H9 (cell line): ENCODE data around the gene CROCC. TPM values are rescaled to one million over a fixed set of nuclear protein-coding genes. Genes with fewer than 3 reads are reported as not detected.
"Not testable (repeated sequence)": the region's sequence is repeated elsewhere in the genome, so short reads cannot be mapped to it uniquely, and the experiment has no call there.

Source experiments
- DNase-seq: peaks from one replicate; pipeline ENCODE4 v3.0.0-alpha.2; 2017
- H2AFZ ChIP-seq: one replicate; pipeline ENCODE4 v1.6.1; 2013; ENCODE audit warnings: mild to moderate bottlenecking, low read length, control low read depth, moderate library complexity
- H2AK5ac ChIP-seq: 2 replicates; pipeline ENCODE4 v1.6.1; 2013; ENCODE audit warnings: low read length, control low read depth, mixed read lengths; ENCODE audit not compliant: insufficient read length
- H2BK120ac ChIP-seq: one replicate; pipeline ENCODE4 v1.6.1; 2013; ENCODE audit warnings: low read depth, mild to moderate bottlenecking, low read length, control low read depth, inconsistent platforms; ENCODE audit not compliant: poor library complexity, severe bottlenecking
- H2BK12ac ChIP-seq: 2 replicates; pipeline ENCODE4 v1.6.1; 2013; ENCODE audit warnings: low read length, control low read depth, mixed read lengths, low read depth; ENCODE audit not compliant: insufficient read length
- H2BK15ac ChIP-seq: 2 replicates; pipeline ENCODE4 v1.6.1; 2013; ENCODE audit warnings: low read depth, low read length, control low read depth
- H2BK20ac ChIP-seq: one replicate; pipeline ENCODE4 v1.6.1; 2013; ENCODE audit warnings: low read depth, mild to moderate bottlenecking, low read length, control low read depth, inconsistent platforms; ENCODE audit not compliant: poor library complexity, severe bottlenecking
- H2BK5ac ChIP-seq: 2 replicates; pipeline ENCODE4 v1.6.1; 2013; ENCODE audit warnings: low read length, control low read depth, mixed read lengths; ENCODE audit not compliant: insufficient read length
- H3K14ac ChIP-seq: 2 replicates; pipeline ENCODE4 v1.6.1; 2013; ENCODE audit warnings: low read length, control low read depth; ENCODE audit not compliant: insufficient read depth
- H3K18ac ChIP-seq: 2 replicates; pipeline ENCODE4 v1.6.1; 2013; ENCODE audit warnings: low read depth, mild to moderate bottlenecking, mixed read lengths, low read length, control low read depth; ENCODE audit not compliant: insufficient read length
- H3K23ac ChIP-seq: 2 replicates; pipeline ENCODE4 v1.6.1; 2013; ENCODE audit warnings: low read length, control low read depth, mixed read lengths, low read depth; ENCODE audit not compliant: insufficient read length
- H3K23me2 ChIP-seq: 2 replicates; pipeline ENCODE4 v1.6.1; 2013; ENCODE audit warnings: low read depth, mild to moderate bottlenecking, mixed read lengths, low read length, control low read depth; ENCODE audit not compliant: insufficient read length, poor library complexity, severe bottlenecking
- H3K27ac ChIP-seq: 2 replicates; pipeline ENCODE4 v1.5.1; 2013; ENCODE audit warnings: low read length, control low read depth, mixed read lengths, low read depth; ENCODE audit not compliant: insufficient read length
- H3K27me3 ChIP-seq: 2 replicates; pipeline ENCODE4 v1.6.1; 2013; ENCODE audit warnings: low read length, control low read depth, inconsistent platforms; ENCODE audit not compliant: insufficient read depth
- H3K4ac ChIP-seq: 2 replicates; pipeline ENCODE4 v1.6.1; 2013; ENCODE audit warnings: low read depth, mild to moderate bottlenecking, control low read depth, inconsistent platforms, low read length, moderate library complexity
- H3K4me1 ChIP-seq: 2 replicates; pipeline ENCODE4 v1.6.1; 2013; ENCODE audit warnings: low read length, control low read depth, inconsistent platforms; ENCODE audit not compliant: insufficient read depth
- H3K4me2 ChIP-seq: 2 replicates; pipeline ENCODE4 v1.6.1; 2013; ENCODE audit warnings: low read length, control low read depth, mixed read lengths; ENCODE audit not compliant: insufficient read length, insufficient read depth
- H3K56ac ChIP-seq: 2 replicates; pipeline ENCODE4 v1.6.1; 2013; ENCODE audit warnings: low read depth, mild to moderate bottlenecking, mixed read lengths, low read length, control low read depth; ENCODE audit not compliant: insufficient read length
- H3K79me1 ChIP-seq: 2 replicates; pipeline ENCODE4 v1.6.1; 2013; ENCODE audit warnings: low read depth, mild to moderate bottlenecking, moderate library complexity, low read length, control low read depth, inconsistent platforms; ENCODE audit not compliant: insufficient read depth, poor library complexity, severe bottlenecking
- H3K79me2 ChIP-seq: 2 replicates; pipeline ENCODE4 v1.6.1; 2013; ENCODE audit warnings: low read length, control low read depth, inconsistent platforms; ENCODE audit not compliant: insufficient read depth
- H3K9ac ChIP-seq: 2 replicates; pipeline ENCODE4 v1.6.1; 2013; ENCODE audit warnings: low read length, control low read depth, mixed read lengths; ENCODE audit not compliant: insufficient read length; ENCODE audit errors: extremely low read depth
- H3K9me3 ChIP-seq: one replicate; pipeline ENCODE4 v1.6.1; 2013; ENCODE audit warnings: low read depth, low read length, inconsistent platforms; ENCODE audit not compliant: control insufficient read depth
- H3T11ph ChIP-seq: one replicate; pipeline ENCODE4 v1.6.1; 2013; ENCODE audit warnings: mild to moderate bottlenecking, low read length, control low read depth, inconsistent platforms
- H4K20me1 ChIP-seq: one replicate; pipeline ENCODE4 v1.6.1; 2013; ENCODE audit not compliant: control insufficient read depth, insufficient read length, insufficient read depth
- H4K5ac ChIP-seq: 2 replicates; pipeline ENCODE4 v1.6.1; 2013; ENCODE audit warnings: low read depth, mild to moderate bottlenecking, mixed read lengths, low read length, control low read depth; ENCODE audit not compliant: insufficient read length
- H4K8ac ChIP-seq: replicated peaks from 2 replicates; pipeline ENCODE4 v1.6.1; 2013; ENCODE audit warnings: low read length, control low read depth, mixed read lengths, low read depth; ENCODE audit not compliant: insufficient read length
- H4K91ac ChIP-seq: 2 replicates; pipeline ENCODE4 v1.6.1; 2013; ENCODE audit warnings: low read depth, mild to moderate bottlenecking, moderate library complexity, mixed read lengths, low read length, control low read depth; ENCODE audit not compliant: insufficient read length
- H3K27ac Mint-ChIP-seq, 3 experiments: 2 replicates in 2 of 3; 3 replicates in 1 of 3; pipeline ENCODE4 v1.8.0; 2020 to 2021; ENCODE audit warnings: mixed read lengths in 3 of 3, mild to moderate bottlenecking in 1 of 3, moderate library complexity in 1 of 3
- H3K27me3 Mint-ChIP-seq: 2 replicates; pipeline ENCODE4 v1.8.0; 2021; ENCODE audit warnings: low read depth, mild to moderate bottlenecking, moderate library complexity, mixed read lengths
- H3K36me3 Mint-ChIP-seq, 3 experiments: 2 replicates in 2 of 3; 3 replicates in 1 of 3; pipeline ENCODE4 v1.8.0; 2020 to 2021; ENCODE audit warnings: low read depth in 3 of 3, mixed read lengths in 3 of 3; ENCODE audit not compliant: insufficient read depth in 1 of 3
- H3K4me1 Mint-ChIP-seq, 2 experiments: 2 replicates each; pipeline ENCODE4 v1.8.0; 2020; ENCODE audit warnings: mixed read lengths in 2 of 2
- H3K4me3 Mint-ChIP-seq, 2 experiments: 2 replicates in 1 of 2; 3 replicates in 1 of 2; pipeline ENCODE4 v1.8.0; 2020 to 2021; ENCODE audit warnings: mild to moderate bottlenecking in 2 of 2, mixed read lengths in 2 of 2, moderate library complexity in 1 of 2
- H3K9me3 Mint-ChIP-seq, 2 experiments: 2 replicates in 1 of 2; 3 replicates in 1 of 2; pipeline ENCODE4 v1.8.0; 2020; ENCODE audit warnings: mild to moderate bottlenecking in 2 of 2, mixed read lengths in 2 of 2, moderate library complexity in 1 of 2
- WGBS: extraction: QIAGEN DNeasy Blood & Tissue Kit; methylation state at CpG from one replicate; pipeline ENCODE4 v1.1.7; 2013; ENCODE audit warnings: missing lambda C conversion rate, low lambda C conversion rate, mixed read lengths; ENCODE audit not compliant: insufficient read length; ENCODE audit errors: extremely low coverage; 5-methylcytosine and 5-hydroxymethylcytosine counted together
- total RNA-seq: library from RNA; stranded (reverse); gene quantifications from 2 replicates; pipeline ENCODE4 v1.2.1, GENCODE V29; 2021
- TF ChIP-seq, protein P1 (sequence below): fragments of 200-600 bp; sonication (generic); conservative IDR thresholded peaks from 3 replicates; pipeline ENCODE4 v1.8.0; 2021; ENCODE audit warnings: antibody characterized with exemption, mild to moderate bottlenecking

The CROCC gene
- total RNA-seq, 1 experiment from 2014 or later, result 40.7 TPM

DNA sequence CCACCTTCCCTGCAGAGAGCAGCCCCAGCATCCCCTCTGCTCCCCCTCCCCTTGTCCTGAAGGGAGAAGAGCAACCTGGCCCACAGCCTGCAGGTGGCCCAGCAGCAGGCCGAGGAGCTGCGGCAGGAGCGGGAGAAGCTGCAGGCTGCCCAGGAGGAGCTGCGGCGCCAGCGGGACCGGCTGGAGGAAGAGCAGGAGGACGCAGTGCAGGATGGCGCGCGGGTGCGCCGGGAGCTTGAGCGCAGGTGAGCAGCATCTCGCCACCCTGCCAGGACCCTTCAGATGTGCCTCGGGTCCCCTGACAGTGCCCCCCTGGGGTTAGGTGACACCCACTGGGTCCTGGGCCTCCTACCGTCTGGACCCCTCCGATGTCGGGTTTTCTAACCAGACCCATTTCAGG, 22.3 kb downstream of the CROCC start:
- peaks cover 2 to 4% of the 10 kb centered on the region in 2 experiments; a peak in 1 of 4 replicates for H3K4me1 Mint-ChIP-seq
- Histone ChIP-seq H4K8ac (no peak overlapping the region), H3K23ac (no peak overlapping the region), H2BK12ac (no peak overlapping the region), H3T11ph (no peak overlapping the region), H2BK20ac (no peak overlapping the region), H3K79me2 (no peaks in the 10 kb centered on the region), H2AK5ac (no peak overlapping the region), H3K4ac (no peak overlapping the region), H3K4me2 (no peak overlapping the region), H3K9me3 (no peaks in the 10 kb centered on the region), H2AFZ (no peak overlapping the region), H3K18ac (no peak overlapping the region), H3K79me1 (no peaks in the 10 kb centered on the region), H3K23me2 (no peaks in the 10 kb centered on the region), H4K5ac (no peak overlapping the region), H4K91ac (no peak overlapping the region), H3K56ac (no peak overlapping the region), H3K27me3 (peaks cover 3% of the 10 kb centered on the region; the same call in 1 of the 2 replicates), H3K27ac (no peak overlapping the region), H2BK120ac (no peak overlapping the region), H2BK5ac (no peak overlapping the region), H3K14ac (no peak overlapping the region), H4K20me1 (no peaks in the 10 kb centered on the region), H3K4me1 (no peaks in the 10 kb centered on the region), H3K9ac (no peak overlapping the region), H2BK15ac (no peak overlapping the region)
- WGBS, result no CpG with 5 or more reads among the region's 19 CpGs
- H3K36me3 Mint-ChIP-seq, result peaks cover 21 to 39% (median 30%) of the 10 kb centered on the region in 3 experiments
- no peak overlapping the region for H3K27ac Mint-ChIP-seq
- TF ChIP-seq, protein P1, sequence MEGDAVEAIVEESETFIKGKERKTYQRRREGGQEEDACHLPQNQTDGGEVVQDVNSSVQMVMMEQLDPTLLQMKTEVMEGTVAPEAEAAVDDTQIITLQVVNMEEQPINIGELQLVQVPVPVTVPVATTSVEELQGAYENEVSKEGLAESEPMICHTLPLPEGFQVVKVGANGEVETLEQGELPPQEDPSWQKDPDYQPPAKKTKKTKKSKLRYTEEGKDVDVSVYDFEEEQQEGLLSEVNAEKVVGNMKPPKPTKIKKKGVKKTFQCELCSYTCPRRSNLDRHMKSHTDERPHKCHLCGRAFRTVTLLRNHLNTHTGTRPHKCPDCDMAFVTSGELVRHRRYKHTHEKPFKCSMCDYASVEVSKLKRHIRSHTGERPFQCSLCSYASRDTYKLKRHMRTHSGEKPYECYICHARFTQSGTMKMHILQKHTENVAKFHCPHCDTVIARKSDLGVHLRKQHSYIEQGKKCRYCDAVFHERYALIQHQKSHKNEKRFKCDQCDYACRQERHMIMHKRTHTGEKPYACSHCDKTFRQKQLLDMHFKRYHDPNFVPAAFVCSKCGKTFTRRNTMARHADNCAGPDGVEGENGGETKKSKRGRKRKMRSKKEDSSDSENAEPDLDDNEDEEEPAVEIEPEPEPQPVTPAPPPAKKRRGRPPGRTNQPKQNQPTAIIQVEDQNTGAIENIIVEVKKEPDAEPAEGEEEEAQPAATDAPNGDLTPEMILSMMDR, result no peak
- no peaks in the 10 kb centered on the region for H3K27me3 Mint-ChIP-seq
- no peak for DNase-seq
- H3K4me3 Mint-ChIP-seq, result no peak overlapping the region
- H3K9me3 Mint-ChIP-seq, result no peaks in the 10 kb centered on the region

GRCh38 chr1:16945512-16945911, 23.8 kb downstream of the CROCC start:
- H2BK20ac ChIP-seq, H2BK12ac ChIP-seq, H3K4me1 ChIP-seq, H3K27me3 Mint-ChIP-seq, H3K4me3 Mint-ChIP-seq, H4K8ac ChIP-seq, H3K27ac ChIP-seq, H3K23me2 ChIP-seq, H3T11ph ChIP-seq, H3K27me3 ChIP-seq, H3K56ac ChIP-seq, H3K9me3 Mint-ChIP-seq, DNase-seq, H4K91ac ChIP-seq, H2BK15ac ChIP-seq, H3K14ac ChIP-seq, H2AFZ ChIP-seq, H4K5ac ChIP-seq, H3K27ac Mint-ChIP-seq, H3K9me3 ChIP-seq, H2BK120ac ChIP-seq, H4K20me1 ChIP-seq, H2BK5ac ChIP-seq, H2AK5ac ChIP-seq, H3K23ac ChIP-seq, H3K4me2 ChIP-seq, H3K18ac ChIP-seq, H3K79me1 ChIP-seq, H3K79me2 ChIP-seq, H3K4ac ChIP-seq, H3K9ac ChIP-seq, H3K4me1 Mint-ChIP-seq: not testable (repeated sequence)
- peaks cover 20 to 45% (median 30%) of the 10 kb centered on the region in 3 experiments for H3K36me3 Mint-ChIP-seq
- no CpG with 5 or more reads among the region's 9 CpGs for WGBS
